ENCODE results near the gene COL6A6.

- TF ChIP-seq POLR2A (IDR thresholded peaks at IDR 0.05) (no peak), POLR2AphosphoS5 (IDR thresholded peaks at IDR 0.05) (no peak), CTCF (IDR thresholded peaks at IDR 0.05) (no peak), EP300 (IDR thresholded peaks at IDR 0.05) (no peak)
Observed at GRCh38 chr3:130548356-130548755, 31.4 kb downstream of the COL6A6 start.
